Cerebellar nuclear complex (tissue), 1 donor: Measurements from ENCODE around the gene SAV1.
"Not testable (repeated sequence)": the region's sequence is repeated elsewhere in the genome, so short reads cannot be mapped to it uniquely, and the experiment has no call there.

Experiments
- DNase-seq, 2 experiments: peaks; one replicate each; lab custom pipeline; 2025; lab: John Stamatoyannopoulos, UW

Gene SAV1

GRCh38 chr14:50667996-50668825 is at the start of gene SAV1:
TSS of gene SAV1 (minus strand) at chr14:50668306. CDS start at chr14:50667967, 339 bp downstream.
- DNase-seq = peak in 1 of 2 experiments; percentile 13

DNA sequence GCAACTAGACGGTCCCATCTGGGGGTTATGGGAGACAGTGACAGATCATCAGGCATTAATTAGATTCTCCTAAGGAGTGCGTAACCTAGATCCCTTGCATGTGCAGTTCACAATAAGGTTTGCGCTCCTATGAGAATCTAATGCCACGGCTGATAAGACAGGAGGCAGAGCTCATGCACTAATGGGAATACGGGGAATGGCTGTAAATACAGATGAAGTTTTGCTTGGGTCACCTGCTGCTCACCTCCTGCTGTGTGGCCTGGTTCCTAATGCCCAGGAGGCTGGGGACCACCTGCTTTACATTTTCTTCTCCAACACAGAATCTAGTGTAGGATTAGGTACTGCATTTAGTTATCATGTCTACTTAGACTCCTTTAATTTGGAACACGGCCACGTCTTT is 49.7 kb upstream of the SAV1 start:
- DNase-seq = no peak

- DNase-seq = no peak
Observed at GRCh38 chr14:50714450-50715073, 46.5 kb upstream of the SAV1 start.

GRCh38 chr14:50711043-50711442 is 42.9 kb upstream of the SAV1 start:
- DNase-seq = no peak

DNA sequence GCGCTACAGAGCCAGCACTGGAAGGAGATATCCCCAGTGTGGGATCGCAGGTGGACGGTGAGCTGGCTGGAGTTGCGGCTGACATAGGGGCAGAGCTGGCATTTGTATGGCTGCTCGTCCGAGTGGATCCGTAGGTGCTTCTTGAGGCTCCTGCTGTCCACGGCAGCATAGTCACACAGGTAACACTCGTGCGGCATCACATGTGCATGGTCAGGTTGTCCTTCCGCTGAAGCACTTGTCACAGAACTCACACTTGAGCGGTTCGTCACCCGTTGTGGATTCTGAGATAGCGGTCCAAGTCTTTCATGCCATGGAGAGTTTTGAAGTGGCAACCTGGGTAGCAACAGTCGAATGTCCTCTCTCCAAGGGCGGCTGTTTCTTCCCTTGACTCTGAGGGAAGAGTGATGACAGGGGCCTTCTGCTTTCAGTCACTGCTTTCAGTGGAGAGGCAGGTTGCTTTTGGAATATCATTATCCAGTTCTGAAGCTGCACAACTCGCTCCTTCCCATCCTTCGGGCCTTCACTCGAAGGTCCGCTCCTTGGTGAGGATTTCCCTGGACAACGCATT is 37.0 kb upstream of the SAV1 start:
- DNase-seq = no peak

- DNase-seq = no peak
Observed at GRCh38 chr14:50704454-50705010, 36.4 kb upstream of the SAV1 start.

DNA sequence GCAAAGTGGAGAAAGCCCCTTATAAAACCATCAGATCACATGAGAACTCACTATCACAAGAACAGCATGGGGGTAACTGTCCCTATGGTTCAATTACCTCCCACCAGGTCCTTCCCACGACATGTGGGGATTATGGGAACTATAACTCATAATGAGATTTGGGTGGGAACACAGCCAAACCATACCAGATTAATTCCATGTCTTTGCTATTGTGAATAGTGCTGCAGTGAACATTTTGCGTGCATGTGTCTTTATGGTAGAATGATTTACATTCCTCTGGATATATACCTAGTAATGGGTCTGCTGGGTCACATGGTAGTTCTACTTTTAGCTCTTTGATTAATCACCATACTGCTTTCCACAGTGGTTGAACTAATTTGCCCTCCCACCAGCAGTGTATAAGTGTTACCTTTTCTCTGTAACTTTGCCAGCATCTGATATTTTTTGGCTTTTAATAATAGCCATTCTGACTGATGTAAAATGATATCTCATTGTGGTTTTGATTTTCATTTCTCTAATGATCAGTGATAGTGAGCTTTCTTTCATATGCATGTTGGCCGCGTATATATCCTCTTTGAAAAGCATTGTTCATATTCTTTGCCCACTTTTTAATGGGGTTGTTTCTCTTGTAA is 29.7 kb upstream of the SAV1 start:
- DNase-seq = no peak

DNA sequence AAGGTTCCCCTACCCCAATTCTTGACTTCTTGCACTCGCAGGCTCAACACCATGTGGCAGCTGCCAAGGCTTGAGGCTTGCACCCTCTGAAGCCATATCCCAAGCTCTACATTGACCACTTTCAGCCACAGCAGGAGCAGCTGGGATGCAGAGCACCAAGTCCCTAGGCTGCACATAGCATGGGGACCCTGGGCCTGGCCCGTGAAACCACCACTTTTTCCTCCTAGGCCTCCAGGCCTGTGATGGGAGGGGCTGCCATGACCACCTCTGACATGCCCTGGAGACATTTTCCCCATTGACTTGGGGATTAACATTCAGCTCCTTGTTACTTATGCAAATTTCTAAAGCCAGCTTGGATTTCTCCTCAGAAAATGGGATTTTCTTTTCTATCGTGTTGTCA is 26.2 kb upstream of the SAV1 start:
- not testable (repeated sequence) for DNase-seq

DNA sequence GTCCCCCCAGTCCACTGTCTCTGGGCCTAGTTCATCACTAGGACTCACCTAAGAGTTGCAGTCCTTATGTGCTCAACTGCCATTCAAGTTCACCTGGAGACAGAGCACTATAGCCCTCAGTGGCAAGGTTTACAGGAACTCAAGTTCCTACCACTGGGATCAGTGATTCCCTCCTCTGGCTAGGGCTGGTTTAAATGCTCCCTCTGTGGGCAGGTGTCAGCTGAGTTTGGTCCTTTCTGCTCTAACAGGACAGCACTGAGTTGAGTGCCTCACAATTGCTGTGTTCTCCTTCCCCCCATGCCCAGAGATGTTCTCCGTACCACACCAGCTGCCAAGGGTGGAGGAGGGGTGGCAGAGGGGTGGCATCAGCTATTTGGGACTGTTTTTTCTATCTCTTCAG is 20.8 kb upstream of the SAV1 start:
- DNase-seq = no peak

DNA sequence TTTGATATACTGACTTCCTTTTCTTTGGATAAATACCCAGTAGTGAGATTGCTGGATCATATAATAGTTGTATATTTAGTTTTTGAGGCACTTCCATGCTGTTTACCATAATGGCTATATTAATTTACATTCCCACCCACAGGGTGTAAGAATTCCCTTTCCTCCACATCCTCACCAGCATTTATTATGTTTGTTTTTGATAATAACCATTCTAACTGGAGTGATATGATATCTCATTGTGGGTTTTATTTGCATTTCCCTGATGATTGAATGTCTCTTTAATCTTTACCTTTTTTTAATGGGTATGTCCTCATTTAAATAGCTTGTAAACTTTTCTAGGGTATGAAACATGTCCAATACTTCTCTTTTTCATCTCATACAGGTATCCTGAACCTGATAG is 11.6 kb upstream of the SAV1 start:
- DNase-seq = no peak

DNA sequence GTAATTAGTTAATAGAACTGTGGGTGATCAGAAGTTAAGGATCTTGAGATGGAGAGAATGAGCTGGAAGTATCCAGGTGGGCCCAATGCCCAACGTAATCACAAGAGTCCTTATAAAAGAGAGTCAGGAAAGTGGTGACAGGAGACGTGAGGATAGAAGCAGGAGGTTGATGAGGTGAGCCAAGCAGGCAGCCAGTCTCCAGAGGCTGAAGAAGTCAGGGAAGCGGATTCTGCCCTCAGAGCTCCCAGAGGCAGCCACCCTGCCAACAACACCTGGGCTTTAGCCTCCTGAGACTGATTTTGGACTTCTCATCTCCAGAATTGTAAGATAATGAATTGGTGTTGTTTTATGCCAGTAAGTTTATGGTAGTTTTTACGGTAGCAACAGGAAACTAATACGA is 10.1 kb upstream of the SAV1 start:
- no peak for DNase-seq

DNA sequence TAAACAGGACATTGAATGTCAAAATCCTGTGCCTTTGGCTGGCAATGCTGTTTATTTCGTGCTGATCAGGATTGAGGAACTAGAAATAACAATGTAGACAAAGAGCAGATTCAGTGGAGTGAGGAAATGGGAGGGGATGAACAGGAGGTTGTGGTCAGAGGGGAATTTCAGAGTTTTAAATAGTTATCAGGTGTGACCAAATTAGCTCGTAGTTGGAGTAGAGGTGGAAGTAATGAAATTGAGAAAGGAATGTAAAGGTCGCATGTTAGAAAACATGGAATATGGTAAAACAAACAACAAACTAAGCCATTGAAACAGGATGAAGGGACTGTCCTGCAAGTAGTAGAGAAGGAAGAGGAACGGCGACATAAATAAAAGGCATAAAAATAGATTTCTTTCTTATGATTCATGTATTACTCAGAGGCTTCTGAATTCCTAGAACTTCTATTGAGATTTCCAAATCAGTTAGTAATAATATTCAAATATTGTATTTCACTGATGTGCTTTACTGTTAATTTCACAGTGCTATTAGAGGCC is 9.5 kb upstream of the SAV1 start:
- DNase-seq = no peak

- DNase-seq = no peak
Observed at GRCh38 chr14:50676814-50677516, 8.9 kb upstream of the SAV1 start.

DNA sequence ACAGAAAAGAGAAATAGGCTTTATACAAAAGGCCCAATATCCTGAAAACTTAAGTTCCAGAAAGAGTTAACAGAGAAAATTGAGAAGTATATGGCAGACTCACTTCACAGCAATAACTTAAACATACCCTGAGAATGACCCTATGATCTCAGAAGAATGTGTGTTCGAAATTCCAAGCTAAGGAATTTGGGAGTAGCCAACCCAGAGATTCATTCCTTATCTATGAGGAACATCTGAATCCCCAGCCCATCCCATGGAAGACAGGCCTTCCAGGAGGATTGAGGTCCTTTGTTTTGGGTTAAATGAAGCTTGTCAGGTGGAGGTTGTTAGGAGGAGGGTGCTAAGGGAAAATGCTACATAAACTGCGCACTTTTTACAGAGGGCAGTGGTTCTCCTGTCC is 7.5 kb upstream of the SAV1 start:
- no peak for DNase-seq

DNA sequence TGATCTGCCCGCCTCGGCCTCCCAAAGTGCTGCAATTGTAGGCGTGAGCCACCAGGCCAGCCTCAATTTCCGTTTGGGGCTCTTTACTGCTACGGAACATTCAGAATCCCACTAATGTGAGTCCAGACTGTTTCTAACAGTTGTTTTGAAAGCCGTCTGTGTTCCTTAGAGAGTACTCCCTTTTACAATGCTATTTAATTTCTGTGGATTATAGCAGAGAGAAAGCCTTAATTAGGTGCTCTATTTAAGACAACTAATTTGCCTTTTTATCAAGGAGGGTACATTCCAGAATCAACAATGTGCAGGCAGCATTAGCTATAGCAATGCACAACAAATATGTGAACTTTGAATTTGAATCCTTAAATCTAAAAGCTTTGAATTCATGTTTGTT is 2.8 kb upstream of the SAV1 start:
- DNase-seq = no peak

DNA sequence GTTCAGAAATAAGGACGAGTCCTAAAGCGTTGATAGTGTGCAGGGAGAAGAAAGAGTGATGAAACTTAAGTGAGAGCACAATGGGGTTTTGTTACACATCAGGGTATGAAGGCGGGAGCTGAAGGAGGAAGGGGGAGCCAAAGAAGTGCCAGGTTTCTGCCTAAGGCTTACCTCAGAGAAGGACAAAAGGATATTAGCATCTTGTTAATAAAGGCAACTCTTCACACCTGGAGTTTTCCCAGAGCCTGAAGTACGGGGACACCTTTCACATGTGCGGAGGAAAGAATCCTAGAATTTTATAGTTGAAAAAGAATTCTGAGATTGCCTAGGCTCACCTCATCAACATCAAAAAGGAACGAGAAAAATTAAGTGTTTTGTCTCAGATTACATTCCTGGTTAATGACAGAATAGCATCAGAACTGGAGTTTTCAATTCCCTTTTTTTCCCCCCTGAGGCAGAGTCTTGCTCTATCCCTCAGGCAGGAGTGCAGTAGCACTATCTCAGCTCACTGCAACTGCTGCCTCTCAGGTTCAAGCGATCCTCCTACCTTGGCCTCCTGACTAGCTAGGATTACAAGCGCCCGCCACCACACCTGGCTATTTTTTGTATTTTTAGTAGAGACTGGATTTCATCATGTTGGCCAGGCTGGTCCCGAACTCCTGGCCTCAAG is 2.2 kb upstream of the SAV1 start:
- no peak for DNase-seq

GRCh38 chr14:50669441-50669986 is 1.4 kb upstream of the SAV1 start:
- no peak for DNase-seq

DNA sequence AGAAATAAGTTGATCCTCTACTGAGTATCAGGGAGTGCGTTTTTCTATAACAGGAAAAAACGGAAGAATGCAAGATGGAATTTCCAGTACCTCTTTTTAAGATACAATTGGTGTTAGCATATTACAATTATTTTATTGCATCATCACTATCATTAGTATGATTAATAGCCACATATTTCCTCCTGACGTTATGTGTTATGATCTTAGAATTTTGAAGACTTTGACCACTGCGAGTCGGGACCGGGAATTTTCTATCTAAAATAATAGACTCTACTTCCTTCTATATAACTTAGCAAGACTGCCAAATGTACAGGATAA is 679 bp upstream of the SAV1 start:
- no peak for DNase-seq

GRCh38 chr14:50667684-50667995 is 466 bp downstream of the SAV1 start:
- DNase-seq = no peak

- no peak for DNase-seq
Observed at GRCh38 chr14:50666772-50667683, 1.1 kb downstream of the SAV1 start.
